Left lung (tissue), 10 donors: Measurements from ENCODE around the gene ZDHHC12. TPM values are rescaled to one million over a fixed set of nuclear protein-coding genes. Genes with fewer than 3 reads are reported as not detected.
"Not testable (repeated sequence)": the region's sequence is repeated elsewhere in the genome, so short reads cannot be mapped to it uniquely, and the experiment has no call there.

Experiments
- ATAC-seq: fragments of 200-7000 bp; cut with Tn5 transposase; one replicate; pipeline ENCODE4 v1.9.1; 2020; ENCODE audit warnings: moderate library complexity
- DNase-seq, 4 donors: peaks; one replicate each; pipeline ENCODE4 v3.0.0-alpha.2; 2013 to 2020
- H3K27ac ChIP-seq, 2 donors: fragments of 200-600 bp; sonication (generic) in 1 of 2; one replicate each; pipeline versions ENCODE4 v1.5.0 to v1.8.0; 2020 to 2021
- H3K27me3 ChIP-seq, 2 donors: fragments of 200-600 bp; sonication (generic) in 1 of 2; one replicate each; pipeline versions ENCODE4 v1.5.0 to v1.8.0; 2020 to 2021
- H3K36me3 ChIP-seq, 2 donors: fragments of 200-600 bp; sonication (generic) in 1 of 2; one replicate each; pipeline versions ENCODE4 v1.5.0 to v1.8.0; 2020 to 2021
- H3K4me1 ChIP-seq, 2 donors: fragments of 200-600 bp; one replicate each; pipeline ENCODE4 v1.8.0; 2021
- H3K4me3 ChIP-seq, 2 donors: fragments of 200-600 bp; sonication (generic) in 1 of 2; one replicate each; pipeline versions ENCODE4 v1.5.0 to v1.8.0; 2020 to 2021; ENCODE audit warnings: mild to moderate bottlenecking in 1 of 2
- H3K9me3 ChIP-seq, 2 donors: fragments of 200-600 bp; sonication (generic) in 1 of 2; one replicate each; pipeline versions ENCODE4 v1.5.0 to v1.8.0; 2020 to 2021
- intact Hi-C, 2 donors: fragments of 100-400 bp; cut with DNase I; formaldehyde crosslinking; loops; one replicate each; pipeline versions ENCODE4 v1.11.2 to v1.14.2; 2022
- polyA plus RNA-seq, 6 donors: library from polyadenylated mRNA; unstranded; fragments of 120-200 nt; gene quantifications; one replicate each; pipeline ENCODE4 v1.2.1, GENCODE V29; 2013; ENCODE audit not compliant: insufficient read length in 6 of 6
- total RNA-seq, 2 donors: library from RNA; stranded (reverse); fragmentation: NEBNext Ultra II Directional; extraction: Animal tissue kit (Norgen Biotek cat#: 25700); gene quantifications; one replicate each; pipeline ENCODE4 v1.2.1, GENCODE V29; 2021
- TF ChIP-seq, protein P1 (sequence below), 2 donors: fragments of 200-600 bp; sonication (generic) in 1 of 2; IDR thresholded peaks; one replicate each; pipeline versions ENCODE4 v1.5.0 to v1.8.0; 2021; ENCODE audit warnings: antibody characterized with exemption in 2 of 2
- donor health status: DM: no; HTN: yes; CAD: no.
- donor health status: DM: no; HTN: no; CAD: no.

ZDHHC12 gene
- total and polyA plus RNA-seq, 8 donors, result 10.8 to 48.9 (median 12.0) TPM

DNA sequence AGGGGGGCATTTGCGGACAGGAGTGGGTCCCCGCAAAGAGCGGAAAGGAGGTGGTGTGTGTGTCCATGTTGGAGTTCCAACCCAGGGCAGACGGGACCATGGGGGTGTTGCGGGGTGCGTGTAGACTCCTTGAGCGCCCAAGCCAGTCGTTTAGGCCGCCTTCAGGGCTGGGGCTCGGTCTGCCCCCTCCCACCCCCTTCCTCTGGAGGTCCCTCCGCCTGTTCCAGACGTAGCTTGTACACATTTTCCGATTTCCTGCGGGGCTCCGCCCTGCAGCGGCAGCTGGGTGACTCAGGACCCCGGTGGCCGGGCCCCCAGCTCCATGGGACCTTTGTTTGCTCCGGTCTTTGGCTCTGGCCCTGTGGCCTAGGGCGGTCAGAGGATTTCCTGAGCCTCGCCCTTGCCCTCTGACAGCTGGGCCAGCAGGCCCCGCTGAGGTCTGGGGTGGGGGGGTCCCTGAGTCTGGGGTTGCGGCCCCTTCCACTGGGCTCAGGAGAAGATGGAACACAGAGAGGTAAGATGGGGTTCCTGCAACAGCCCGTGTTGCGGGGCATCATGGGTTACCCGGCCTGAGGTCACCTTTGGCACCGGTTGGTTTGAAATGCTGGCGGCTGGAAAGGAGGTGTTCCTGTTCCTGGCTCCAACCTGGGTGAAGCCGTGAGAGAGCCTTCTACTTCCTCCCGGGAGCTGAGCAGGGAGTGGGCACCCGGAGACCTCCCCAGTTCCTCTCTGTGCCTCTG, 20.1 kb downstream of the ZDHHC12 start:
- no peaks in the 10 kb centered on the region for H3K27me3 ChIP-seq
- ATAC-seq, result peak; percentile 3
- TF ChIP-seq, protein P1, sequence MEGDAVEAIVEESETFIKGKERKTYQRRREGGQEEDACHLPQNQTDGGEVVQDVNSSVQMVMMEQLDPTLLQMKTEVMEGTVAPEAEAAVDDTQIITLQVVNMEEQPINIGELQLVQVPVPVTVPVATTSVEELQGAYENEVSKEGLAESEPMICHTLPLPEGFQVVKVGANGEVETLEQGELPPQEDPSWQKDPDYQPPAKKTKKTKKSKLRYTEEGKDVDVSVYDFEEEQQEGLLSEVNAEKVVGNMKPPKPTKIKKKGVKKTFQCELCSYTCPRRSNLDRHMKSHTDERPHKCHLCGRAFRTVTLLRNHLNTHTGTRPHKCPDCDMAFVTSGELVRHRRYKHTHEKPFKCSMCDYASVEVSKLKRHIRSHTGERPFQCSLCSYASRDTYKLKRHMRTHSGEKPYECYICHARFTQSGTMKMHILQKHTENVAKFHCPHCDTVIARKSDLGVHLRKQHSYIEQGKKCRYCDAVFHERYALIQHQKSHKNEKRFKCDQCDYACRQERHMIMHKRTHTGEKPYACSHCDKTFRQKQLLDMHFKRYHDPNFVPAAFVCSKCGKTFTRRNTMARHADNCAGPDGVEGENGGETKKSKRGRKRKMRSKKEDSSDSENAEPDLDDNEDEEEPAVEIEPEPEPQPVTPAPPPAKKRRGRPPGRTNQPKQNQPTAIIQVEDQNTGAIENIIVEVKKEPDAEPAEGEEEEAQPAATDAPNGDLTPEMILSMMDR (IDR thresholded peaks at IDR 0.05), result no peak
- H3K36me3 ChIP-seq, result peaks cover 0 to 18% of the 10 kb centered on the region in 2 donors
- H3K4me1 ChIP-seq, result peaks cover 0 to 28% of the 10 kb centered on the region in 2 donors
- peak in 1 of 4 donors; percentile 79 for DNase-seq
- peak overlapping the region; percentile 80 to 84 for H3K4me3 ChIP-seq
- no peaks in the 10 kb centered on the region for H3K9me3 ChIP-seq
- peak overlapping the region; percentile 76 to 83 for H3K27ac ChIP-seq
- intact Hi-C loops, result no loop called here

DNA sequence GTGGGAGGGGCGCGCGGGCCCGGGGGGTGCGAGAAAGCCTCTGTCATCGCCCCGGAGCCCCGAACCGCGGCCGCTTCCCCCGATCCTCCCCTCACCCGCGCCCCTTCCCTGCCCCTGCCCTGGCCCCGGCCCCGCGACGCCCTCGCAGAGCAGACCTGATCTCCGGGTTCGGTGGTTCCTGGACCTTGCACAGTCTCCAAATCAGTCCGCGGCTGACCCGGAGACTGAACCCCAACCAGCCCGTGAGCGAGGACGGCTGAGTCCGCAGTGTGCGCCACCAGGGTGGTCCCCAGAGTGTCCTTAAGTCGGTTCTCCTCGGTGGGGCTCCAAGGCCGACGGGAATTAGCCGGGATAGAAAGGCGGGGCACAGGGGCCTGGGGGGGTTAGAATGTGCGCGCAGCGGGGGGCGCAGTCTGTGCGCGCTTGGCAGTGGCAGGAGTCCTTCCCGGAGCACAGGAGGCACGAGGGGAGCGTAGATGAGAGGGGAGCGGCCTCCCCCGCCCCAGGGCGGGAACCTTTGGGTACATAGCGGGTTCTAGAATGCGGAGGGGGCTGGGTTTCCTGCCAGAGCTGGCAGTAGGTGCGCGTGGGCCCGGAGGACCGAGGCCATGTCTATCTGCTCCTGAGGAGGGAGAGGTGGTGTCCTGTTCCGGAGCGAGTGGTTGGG, 20.8 kb downstream of the ZDHHC12 start:
- intact Hi-C loops, result no loop called here
- peaks cover 0 to 28% of the 10 kb centered on the region in 2 donors for H3K4me1 ChIP-seq
- peak overlapping the region; percentile 80 to 84 for H3K4me3 ChIP-seq
- H3K9me3 ChIP-seq, result no peaks in the 10 kb centered on the region
- no peaks in the 10 kb centered on the region for H3K27me3 ChIP-seq
- TF ChIP-seq, protein P1 (IDR thresholded peaks at IDR 0.05), result no peak
- ATAC-seq (peak; percentile 28), DNase-seq (peak in 3 of 4 donors; percentile 26 to 83 (median 32))
- peaks cover 0 to 18% of the 10 kb centered on the region in 2 donors for H3K36me3 ChIP-seq
- peak overlapping the region; percentile 76 to 83 for H3K27ac ChIP-seq

DNA sequence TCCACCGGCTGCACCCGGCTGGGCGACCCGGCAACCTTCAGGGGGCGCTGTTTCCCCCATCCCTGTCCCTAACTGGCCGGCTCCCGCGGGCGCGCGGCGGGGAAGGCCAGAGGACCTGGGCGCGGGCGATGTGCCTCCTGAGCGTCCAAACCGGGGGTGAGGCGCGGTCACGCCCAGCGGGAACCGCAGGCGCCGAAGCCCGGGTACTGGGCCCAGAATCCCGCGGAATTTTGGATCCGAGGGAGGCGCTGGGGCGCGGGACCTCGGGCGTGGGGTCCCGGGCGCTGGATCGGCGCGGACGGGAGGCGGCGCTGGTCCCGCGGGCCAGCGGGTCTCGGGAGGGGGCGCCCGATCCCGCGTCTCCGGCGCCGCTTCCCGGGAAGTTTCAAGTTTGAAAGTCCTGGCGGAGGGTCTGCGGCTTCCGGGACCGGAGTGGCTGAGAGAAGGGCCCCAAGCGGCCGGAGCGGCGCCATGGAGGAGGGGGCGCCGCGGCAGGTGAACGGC, 21.4 kb downstream of the ZDHHC12 start, which contains the start of gene PKN3:
Gene PKN3 (plus strand): TSS at position 59 of the 504 bp plus-strand sequence. CDS start 413 bp downstream, at position 472.
- peaks cover 0 to 17% of the 10 kb centered on the region in 2 donors for H3K36me3 ChIP-seq
- H3K4me3 ChIP-seq, result peak within 1 kb of the TSS; percentile 80 to 84
- no peaks in the 10 kb centered on the region for H3K9me3 ChIP-seq
- no peaks in the 10 kb centered on the region for H3K27me3 ChIP-seq
- intact Hi-C loops, result no loop called here
- TF ChIP-seq, protein P1 (IDR thresholded peaks at IDR 0.05), result peak; percentile 93 to 94
- H3K27ac ChIP-seq, result peak within 1 kb of the TSS; percentile 76 to 83
- ATAC-seq (peak; percentile 95), DNase-seq (peak; percentile 84 to 97 (median 88))
- peaks cover 0 to 28% of the 10 kb centered on the region in 2 donors for H3K4me1 ChIP-seq

DNA sequence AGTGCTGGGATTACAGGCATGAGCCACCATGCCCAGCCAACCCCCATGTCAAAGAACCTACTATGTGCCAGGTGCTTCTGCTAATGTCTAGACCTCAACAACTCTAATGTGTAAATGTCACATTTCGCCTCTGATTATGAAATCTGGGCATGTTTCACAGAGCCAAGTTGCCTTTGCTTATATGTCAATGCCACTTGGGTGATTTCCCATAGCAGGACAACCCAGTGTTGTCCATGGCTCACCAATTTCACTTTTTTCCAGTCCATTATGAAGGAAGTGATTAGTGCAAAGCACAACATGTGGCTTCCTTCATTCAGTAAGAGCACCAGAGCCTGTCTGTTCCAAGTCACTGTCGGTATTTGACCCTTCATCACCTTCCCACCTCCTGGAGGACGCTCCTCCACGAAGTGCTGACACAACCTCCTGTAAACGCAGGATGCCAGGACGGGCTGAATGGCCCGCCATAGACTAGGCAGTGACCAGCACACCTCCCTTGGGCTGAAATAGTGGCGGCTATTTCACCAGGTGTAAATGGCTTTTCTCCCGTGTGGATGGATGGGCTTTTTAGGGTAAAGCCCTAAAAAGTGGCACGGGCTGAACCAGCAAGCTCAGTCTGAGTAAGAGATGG, 22.6 kb downstream of the ZDHHC12 start:
- Histone ChIP-seq H3K36me3 (peaks cover 0 to 10% of the 10 kb centered on the region in 2 donors), H3K27me3 (no peaks in the 10 kb centered on the region), H3K4me3 (peak overlapping the region in 1 of 2 donors; percentile 84), H3K9me3 (no peaks in the 10 kb centered on the region), H3K27ac (no peak overlapping the region), H3K4me1 (peaks cover 0 to 28% of the 10 kb centered on the region in 2 donors)
- ATAC-seq (no peak), DNase-seq (peak in 1 of 4 donors; percentile 17)
- TF ChIP-seq, protein P1 (IDR thresholded peaks at IDR 0.05), result no peak
- intact Hi-C loops, result no loop called here

DNA sequence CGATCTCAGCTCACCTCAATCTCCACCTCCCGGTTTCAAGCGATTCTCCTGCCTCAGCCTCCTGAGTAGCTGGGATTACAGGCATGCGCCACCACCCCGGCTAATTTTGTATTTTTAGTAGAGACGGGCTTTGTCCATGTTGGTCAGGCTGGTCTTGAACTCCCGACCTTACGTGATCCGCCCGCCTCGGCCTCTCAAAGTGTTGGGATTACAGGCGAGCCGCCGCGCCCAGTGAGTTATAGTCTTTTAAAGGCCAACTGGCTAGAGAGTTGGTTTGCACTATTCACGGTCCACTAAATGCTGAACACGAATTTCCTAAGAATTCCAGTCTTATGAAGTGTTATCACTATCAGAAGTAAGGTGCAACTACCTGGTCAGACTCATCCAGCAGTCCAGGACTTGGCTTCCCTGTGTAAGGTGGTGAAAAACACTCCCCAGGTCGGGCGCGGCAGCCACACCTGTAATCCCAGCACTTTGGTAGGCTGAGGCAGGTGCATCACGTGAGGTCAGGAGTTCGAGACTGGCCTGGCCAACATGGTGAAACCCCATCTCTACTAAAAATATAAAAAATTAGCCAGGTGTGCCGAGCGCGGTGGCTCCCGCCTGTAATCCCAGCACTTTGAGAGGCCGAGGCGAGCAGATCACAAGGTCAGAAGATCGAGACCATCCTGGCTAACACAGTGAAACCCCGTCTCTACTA, 24.7 kb downstream of the ZDHHC12 start:
- ATAC-seq, H3K27me3 ChIP-seq, H3K9me3 ChIP-seq, intact Hi-C loops, H3K27ac ChIP-seq, H3K4me3 ChIP-seq: not testable (repeated sequence)
- peak in 2 of 4 donors; percentile 11 to 35 for DNase-seq
- Histone ChIP-seq H3K36me3 (peaks cover 0 to 23% of the 10 kb centered on the region in 2 donors), H3K4me1 (peaks cover 0 to 28% of the 10 kb centered on the region in 2 donors)
